ENCODE results near the gene SNRNP40.

GRCh38 chr1:31232689-31233088 lies 63.9 kb downstream of the SNRNP40 start:
- no peak for TF ChIP-seq GATA2 (IDR thresholded peaks at IDR 0.05; ENCODE audit: low read depth, low read length)
- TF ChIP-seq GATA3 (IDR thresholded peaks at IDR 0.05; ENCODE audit: low read depth, low read length): no peak

Measured in SH-SY5Y (cell line).